GM19023 (cell line): ENCODE results near the gene ARL16.
"Not testable (repeated sequence)": the region's sequence is repeated elsewhere in the genome, so short reads cannot be mapped to it uniquely, and the experiment has no call there.

ENCODE experiments used
- ATAC-seq: cut with Tn5 transposase; IDR thresholded peaks from one replicate; pipeline ENCODE4 v1.9.1; 2021; ENCODE audit warnings: mild to moderate bottlenecking, moderate library complexity; ENCODE audit not compliant: unreplicated experiment

The ARL16 gene

GRCh38 chr17:81696218-81696941, 12.8 kb upstream of the ARL16 start:
- ATAC-seq, result no peak

- ATAC-seq, result no peak
Measured at GRCh38 chr17:81695801-81696200, 12.2 kb upstream of the ARL16 start.

- no peak for ATAC-seq
Measured at GRCh38 chr17:81695211-81695610, 11.6 kb upstream of the ARL16 start.

- no peak for ATAC-seq
Measured at GRCh38 chr17:81694810-81695209, 11.2 kb upstream of the ARL16 start.

- no peak for ATAC-seq
Measured at GRCh38 chr17:81693509-81694210, 10.1 kb upstream of the ARL16 start.

- ATAC-seq, result no peak
Measured at GRCh38 chr17:81691608-81692007, 8.0 kb upstream of the ARL16 start.

GRCh38 chr17:81691196-81691595, 7.6 kb upstream of the ARL16 start:
- no peak for ATAC-seq

GRCh38 chr17:81690549-81690948, 7.0 kb upstream of the ARL16 start:
- no peak for ATAC-seq

- no peak for ATAC-seq
Measured at GRCh38 chr17:81690066-81690465, 6.5 kb upstream of the ARL16 start.

GRCh38 chr17:81688616-81689015, 5.0 kb upstream of the ARL16 start:
- ATAC-seq, result no peak

- no peak for ATAC-seq
Measured at GRCh38 chr17:81687770-81688541, 4.4 kb upstream of the ARL16 start.

GRCh38 chr17:81686614-81687013, 3.0 kb upstream of the ARL16 start:
- no peak for ATAC-seq

- ATAC-seq, result no peak
Measured at GRCh38 chr17:81685108-81685507, 1.5 kb upstream of the ARL16 start.

- no peak for ATAC-seq
Measured at GRCh38 chr17:81684442-81684911, 880 bp upstream of the ARL16 start.

- peak; percentile 12 for ATAC-seq
Measured at GRCh38 chr17:81683208-81683583, 401 bp downstream of the ARL16 start.

GRCh38 chr17:81682565-81683207, 911 bp downstream of the ARL16 start:
- no peak for ATAC-seq

GRCh38 chr17:81681672-81682071, 1.9 kb downstream of the ARL16 start:
- no peak for ATAC-seq

- ATAC-seq, result no peak
Measured at GRCh38 chr17:81680150-81680549, 3.4 kb downstream of the ARL16 start.

- ATAC-seq, result no peak
Measured at GRCh38 chr17:81676906-81677305, 6.7 kb downstream of the ARL16 start.

GRCh38 chr17:81675515-81676221, 7.9 kb downstream of the ARL16 start:
- not testable (repeated sequence) for ATAC-seq
